ENCODE data around the gene CDH4.

The CDH4 gene

GRCh38 chr20:61564628-61565027 is 312.6 kb downstream of the CDH4 start:
- TF ChIP-seq CTCF (IDR thresholded peaks at IDR 0.05; ENCODE audit: low read depth, low read length) = no peak
- no peak overlapping the region for H3K4me3 ChIP-seq (ENCODE audit: low read depth, low read length)

GRCh38 chr20:61565791-61566190 is 313.7 kb downstream of the CDH4 start:
- TF ChIP-seq CTCF (IDR thresholded peaks at IDR 0.05; ENCODE audit: low read depth, low read length) = no peak
- no peak overlapping the region for H3K4me3 ChIP-seq (ENCODE audit: low read depth, low read length)

GRCh38 chr20:61566691-61567090 is 314.6 kb downstream of the CDH4 start:
- no peak overlapping the region for H3K4me3 ChIP-seq (ENCODE audit: low read depth, low read length)
- no peak for TF ChIP-seq CTCF (IDR thresholded peaks at IDR 0.05; ENCODE audit: low read depth, low read length)

GRCh38 chr20:61567204-61567603 is 315.1 kb downstream of the CDH4 start:
- H3K4me3 ChIP-seq (ENCODE audit: low read depth, low read length) = no peak overlapping the region

GRCh38 chr20:61569825-61570224 is 317.8 kb downstream of the CDH4 start:
- TF ChIP-seq CTCF (IDR thresholded peaks at IDR 0.05; ENCODE audit: low read depth, low read length) = no peak
- H3K4me3 ChIP-seq (ENCODE audit: low read depth, low read length) = no peak overlapping the region

More at GRCh38 chr20:61567204-61567603, 315.1 kb downstream of the CDH4 start:
- no peak for TF ChIP-seq CTCF (IDR thresholded peaks at IDR 0.05; ENCODE audit: low read depth, low read length)

- no peak for TF ChIP-seq CTCF (IDR thresholded peaks at IDR 0.05; ENCODE audit: low read depth, low read length)
- no peak overlapping the region for H3K4me3 ChIP-seq (ENCODE audit: low read depth, low read length)
Observed at GRCh38 chr20:61570646-61571195, 318.7 kb downstream of the CDH4 start.

- H3K4me3 ChIP-seq (ENCODE audit: low read depth, low read length) = no peak overlapping the region
- no peak for TF ChIP-seq CTCF (IDR thresholded peaks at IDR 0.05; ENCODE audit: low read depth, low read length)
Observed at GRCh38 chr20:61571221-61571620, 319.2 kb downstream of the CDH4 start.
